GM12864 (cell line): ENCODE results near the gene PEPD.

Experiments
- DNase-seq: peaks from one replicate; pipeline ENCODE4 v3.0.0-alpha.2; 2011; ENCODE audit warnings: low read depth
- H3K4me3 ChIP-seq: 2 replicates; pipeline ENCODE4 v1.5.1; 2011; ENCODE audit warnings: mild to moderate bottlenecking, low read depth, low read length, control low read depth
- TF ChIP-seq, protein P1 (sequence below): IDR thresholded peaks from 2 replicates; pipeline ENCODE4 v1.5.1; 2011; ENCODE audit warnings: low read depth, mild to moderate bottlenecking, moderate library complexity, low read length, control low read depth, inconsistent platforms; ENCODE audit errors: missing control alignments

Gene PEPD

DNA sequence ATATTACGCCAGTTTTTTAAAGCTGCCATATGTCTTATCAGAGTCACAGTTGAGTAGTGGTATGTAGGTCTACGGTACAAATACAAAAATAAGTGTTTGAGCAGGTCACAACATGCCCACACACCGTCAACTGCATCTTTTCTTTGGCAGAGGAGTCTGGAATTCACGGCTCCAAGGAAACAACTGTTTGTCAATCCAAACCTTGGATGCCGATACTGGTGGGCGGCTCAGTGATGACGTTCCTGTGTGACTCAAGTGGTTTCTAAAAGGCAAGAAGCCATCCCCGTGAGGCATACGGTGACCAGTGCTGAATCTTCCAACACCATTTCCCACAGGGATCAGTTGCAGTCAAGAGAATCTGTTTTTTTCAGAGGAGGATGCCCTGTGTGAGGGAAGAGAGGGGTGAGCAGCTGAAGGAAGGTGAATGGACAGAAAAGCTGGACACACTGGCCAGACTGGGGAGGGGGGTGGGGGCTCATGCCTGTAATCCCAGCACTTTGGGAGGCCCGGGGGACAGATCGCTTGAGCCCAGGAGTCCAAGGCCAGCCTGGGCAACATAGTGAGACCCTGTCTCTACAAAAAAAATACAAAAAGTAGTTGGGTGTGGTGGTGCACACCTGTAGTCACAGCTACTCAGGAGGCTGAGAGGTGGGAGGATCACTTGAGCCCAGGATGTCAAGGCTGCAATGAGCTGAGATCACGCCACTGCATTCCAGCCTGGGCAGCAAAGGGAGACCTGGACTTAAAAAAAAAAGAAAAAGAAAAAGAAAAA is 170.9 kb downstream of the PEPD start:
- no peak overlapping the region for H3K4me3 ChIP-seq
- no peak for DNase-seq
- TF ChIP-seq, protein P1, sequence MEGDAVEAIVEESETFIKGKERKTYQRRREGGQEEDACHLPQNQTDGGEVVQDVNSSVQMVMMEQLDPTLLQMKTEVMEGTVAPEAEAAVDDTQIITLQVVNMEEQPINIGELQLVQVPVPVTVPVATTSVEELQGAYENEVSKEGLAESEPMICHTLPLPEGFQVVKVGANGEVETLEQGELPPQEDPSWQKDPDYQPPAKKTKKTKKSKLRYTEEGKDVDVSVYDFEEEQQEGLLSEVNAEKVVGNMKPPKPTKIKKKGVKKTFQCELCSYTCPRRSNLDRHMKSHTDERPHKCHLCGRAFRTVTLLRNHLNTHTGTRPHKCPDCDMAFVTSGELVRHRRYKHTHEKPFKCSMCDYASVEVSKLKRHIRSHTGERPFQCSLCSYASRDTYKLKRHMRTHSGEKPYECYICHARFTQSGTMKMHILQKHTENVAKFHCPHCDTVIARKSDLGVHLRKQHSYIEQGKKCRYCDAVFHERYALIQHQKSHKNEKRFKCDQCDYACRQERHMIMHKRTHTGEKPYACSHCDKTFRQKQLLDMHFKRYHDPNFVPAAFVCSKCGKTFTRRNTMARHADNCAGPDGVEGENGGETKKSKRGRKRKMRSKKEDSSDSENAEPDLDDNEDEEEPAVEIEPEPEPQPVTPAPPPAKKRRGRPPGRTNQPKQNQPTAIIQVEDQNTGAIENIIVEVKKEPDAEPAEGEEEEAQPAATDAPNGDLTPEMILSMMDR: no peak

DNA sequence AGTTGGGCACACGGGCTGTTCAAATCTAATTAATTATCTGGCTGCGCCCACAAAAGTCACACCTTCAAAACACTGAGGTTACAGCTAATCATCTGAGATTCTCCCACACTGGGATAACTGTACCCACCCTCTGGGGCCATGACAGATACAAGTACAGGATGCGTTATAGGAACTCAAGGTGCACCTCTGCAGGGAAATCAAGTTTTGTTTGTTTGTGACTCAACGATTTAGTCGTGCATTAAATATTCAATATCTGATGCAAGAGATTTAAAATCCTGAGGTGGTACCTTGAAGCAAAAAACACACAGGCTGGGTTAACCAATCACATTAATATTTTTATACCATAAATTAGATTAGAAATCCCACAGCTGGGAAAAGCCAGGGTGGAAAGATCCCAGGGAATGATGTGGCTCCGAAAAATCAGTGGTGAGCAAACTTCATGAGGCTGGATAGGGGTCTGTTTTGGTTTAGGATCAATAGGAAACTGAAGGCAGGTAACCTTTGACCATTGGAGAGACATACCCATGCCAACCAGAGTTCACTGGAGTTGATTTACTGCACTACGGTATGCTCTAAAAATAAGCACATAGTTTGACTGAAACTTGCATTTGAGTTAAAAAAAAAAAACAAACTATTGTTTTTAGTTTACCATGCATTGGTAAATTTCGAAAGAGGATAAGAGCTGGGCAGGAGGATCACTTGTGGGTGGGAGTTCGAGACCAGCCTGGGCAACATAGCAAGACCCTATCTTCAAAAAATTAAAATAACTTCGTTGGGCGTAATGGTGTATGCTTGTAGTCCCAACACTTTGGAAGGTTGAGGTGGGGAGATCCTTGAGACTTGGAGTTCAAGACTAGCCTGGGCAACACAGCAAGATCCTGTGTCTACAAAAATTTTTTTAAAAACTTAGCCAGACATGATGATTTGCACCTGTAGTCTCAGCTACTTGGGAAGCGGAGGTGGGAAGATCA is 172.0 kb downstream of the PEPD start:
- TF ChIP-seq, protein P1: no peak
- H3K4me3 ChIP-seq: no peak overlapping the region
- no peak for DNase-seq

DNA sequence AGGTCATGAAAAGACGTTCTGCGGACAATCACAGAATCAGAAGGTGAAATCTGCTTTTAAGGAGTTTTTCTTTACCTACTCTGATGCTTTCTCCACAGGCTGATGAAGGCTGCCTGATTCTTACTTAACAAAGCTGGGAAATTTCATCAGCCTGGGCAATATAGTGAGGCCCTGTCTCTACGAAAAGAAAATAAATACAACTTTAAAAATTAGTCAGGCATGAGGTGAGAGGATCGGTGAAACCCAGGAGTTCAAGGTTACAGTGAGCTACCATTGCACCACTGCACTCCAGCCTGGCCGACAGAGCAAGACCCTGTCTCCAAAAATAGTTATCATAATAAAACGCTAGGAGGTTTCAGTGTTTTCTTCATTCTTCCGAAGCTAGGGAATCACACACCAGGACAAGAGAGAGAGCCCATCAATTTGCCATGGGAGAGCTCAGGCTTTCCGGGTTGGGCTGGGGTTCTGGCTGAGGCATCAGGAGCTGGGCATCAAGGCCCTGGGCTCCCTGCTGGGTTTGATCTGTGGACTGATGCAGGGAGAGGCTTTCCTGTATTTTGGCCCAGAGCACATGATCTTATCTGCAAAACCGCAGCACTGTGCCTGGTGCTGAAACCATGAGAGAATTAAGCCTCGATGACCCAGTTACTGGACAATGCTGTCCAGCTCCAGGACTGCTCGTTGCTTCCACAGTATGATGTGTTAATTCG is 173.1 kb downstream of the PEPD start:
- TF ChIP-seq, protein P1: no peak
- no peak for DNase-seq
- no peak overlapping the region for H3K4me3 ChIP-seq

DNA sequence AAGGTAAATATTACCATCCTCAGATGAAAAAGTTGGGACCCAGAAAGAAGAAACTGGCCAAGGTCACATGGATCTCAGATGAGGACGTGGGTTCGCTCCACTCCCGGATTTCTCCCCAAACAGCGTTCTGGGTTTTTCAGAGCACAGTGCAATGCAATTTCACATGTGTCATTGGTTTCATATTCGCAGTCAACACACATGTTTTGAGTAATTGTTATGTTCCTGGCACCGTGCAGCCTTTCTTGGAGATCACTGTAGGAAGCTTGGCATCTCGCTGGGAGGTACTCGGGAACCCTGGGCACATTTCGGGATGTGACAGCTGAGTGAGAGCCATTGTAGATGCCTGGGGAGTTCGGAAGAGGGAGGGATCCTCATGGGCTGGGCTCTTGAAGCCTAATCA is 174.3 kb downstream of the PEPD start:
- no peak for DNase-seq
- TF ChIP-seq, protein P1: no peak
- H3K4me3 ChIP-seq: no peak overlapping the region

DNA sequence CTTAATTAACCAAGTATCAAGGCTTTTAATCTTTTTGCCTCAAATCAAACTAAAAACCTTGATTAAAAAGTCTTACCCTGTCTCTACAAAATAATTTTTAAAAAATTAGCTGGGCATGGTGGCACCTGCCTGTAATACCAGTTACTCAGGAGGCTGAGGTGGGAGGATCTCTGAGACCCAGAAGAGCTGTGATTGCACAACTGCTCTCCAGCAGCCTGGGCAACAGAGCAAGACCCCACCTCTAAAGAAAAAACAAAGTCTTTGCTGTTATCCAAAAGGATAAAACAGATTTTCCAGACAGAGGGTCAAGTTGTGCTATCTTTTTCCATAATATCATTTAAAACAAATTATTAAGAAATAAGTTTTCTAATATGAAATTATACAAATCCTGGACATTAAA is 174.9 kb downstream of the PEPD start:
- DNase-seq: no peak
- H3K4me3 ChIP-seq: no peak overlapping the region
- TF ChIP-seq, protein P1: no peak

DNA sequence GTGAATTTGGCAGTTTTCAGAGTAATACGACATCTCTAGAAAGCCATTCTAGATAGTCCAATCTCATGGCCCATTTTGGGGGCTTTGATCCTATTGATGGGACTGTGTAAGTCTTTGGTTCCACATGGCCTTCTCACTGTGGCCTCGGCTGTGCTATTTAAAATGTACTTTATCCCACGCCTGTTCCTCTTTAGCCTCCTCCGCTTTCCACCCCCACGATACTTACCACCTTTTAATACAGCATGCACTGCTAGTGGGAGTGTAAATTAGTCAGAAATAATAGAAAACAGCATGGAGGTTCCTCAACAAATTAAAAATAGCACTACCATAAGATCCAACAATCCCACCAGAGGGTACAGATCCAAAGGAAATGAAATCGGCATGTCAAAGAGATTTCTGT is 176.4 kb downstream of the PEPD start:
- no peak overlapping the region for H3K4me3 ChIP-seq
- no peak for DNase-seq
- TF ChIP-seq, protein P1: no peak
